Posterior vena cava (tissue), 2 donors: ENCODE measurements around the gene IL17RD. TPM values are rescaled to one million over a fixed set of nuclear protein-coding genes. Genes with fewer than 3 reads are reported as not detected.

Experiments used
- DNase-seq: peaks from one replicate; pipeline ENCODE4 v3.0.0-alpha.2; 2020; ENCODE audit warnings: low spot score
- intact Hi-C, 2 donors: fragments of 100-400 bp; cut with DNase I; formaldehyde crosslinking; loops; one replicate each; pipeline versions ENCODE4 v1.14.1 to v1.14.2; 2022 to 2023
- total RNA-seq, 2 donors: library from RNA; stranded (reverse); fragmentation: NEBNext Ultra II Directional; extraction: Animal tissue kit (Norgen Biotek cat#: 25700); gene quantifications; one replicate each; pipeline ENCODE4 v1.2.1, GENCODE V29; 2021
- donor health status: DM: yes; HTN: yes; CAD: no.
- donor health status: DM: yes; HTN: yes; CAD: no.

The IL17RD gene
- total RNA-seq, 2 donors from 2014 or later = 17.9 to 22.9 TPM

DNA sequence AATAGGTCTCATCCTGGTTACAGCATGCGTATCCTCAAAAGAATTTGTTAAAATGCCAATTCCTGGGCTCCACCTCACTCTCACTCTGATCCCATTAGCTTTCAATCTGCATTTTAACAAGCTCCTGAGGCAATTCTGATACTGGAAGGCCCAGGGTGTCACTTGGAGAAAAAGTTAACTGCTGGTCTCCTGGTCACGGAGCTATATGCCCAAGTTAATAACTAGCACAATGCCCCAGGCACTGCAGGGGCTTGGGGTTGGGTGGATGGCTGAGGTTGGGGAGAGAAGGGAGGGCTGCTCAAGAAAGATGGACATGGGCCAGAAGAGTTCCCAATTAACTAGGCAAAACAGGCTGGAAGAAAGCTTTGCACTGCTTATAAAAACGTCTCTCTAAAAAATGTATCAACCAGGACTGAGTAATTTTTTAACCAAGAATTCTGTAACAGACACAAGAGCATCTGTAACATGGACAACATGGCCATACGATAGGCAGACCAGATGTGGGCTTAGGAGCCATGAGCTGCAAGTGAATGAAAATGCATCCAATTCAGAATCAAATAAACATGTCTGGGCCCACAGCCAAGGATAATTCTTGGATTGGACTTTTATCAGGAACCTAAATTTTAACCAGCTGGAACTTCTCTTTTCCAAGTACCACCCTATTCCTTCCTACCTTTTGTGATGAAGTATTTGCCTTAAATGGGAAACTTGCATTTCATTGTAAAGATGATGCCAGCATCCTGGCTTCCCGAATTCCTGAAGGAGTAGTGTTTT lies 4.2 kb downstream of the IL17RD start:
- no peak for DNase-seq
- intact Hi-C loops = no loop called here

DNA sequence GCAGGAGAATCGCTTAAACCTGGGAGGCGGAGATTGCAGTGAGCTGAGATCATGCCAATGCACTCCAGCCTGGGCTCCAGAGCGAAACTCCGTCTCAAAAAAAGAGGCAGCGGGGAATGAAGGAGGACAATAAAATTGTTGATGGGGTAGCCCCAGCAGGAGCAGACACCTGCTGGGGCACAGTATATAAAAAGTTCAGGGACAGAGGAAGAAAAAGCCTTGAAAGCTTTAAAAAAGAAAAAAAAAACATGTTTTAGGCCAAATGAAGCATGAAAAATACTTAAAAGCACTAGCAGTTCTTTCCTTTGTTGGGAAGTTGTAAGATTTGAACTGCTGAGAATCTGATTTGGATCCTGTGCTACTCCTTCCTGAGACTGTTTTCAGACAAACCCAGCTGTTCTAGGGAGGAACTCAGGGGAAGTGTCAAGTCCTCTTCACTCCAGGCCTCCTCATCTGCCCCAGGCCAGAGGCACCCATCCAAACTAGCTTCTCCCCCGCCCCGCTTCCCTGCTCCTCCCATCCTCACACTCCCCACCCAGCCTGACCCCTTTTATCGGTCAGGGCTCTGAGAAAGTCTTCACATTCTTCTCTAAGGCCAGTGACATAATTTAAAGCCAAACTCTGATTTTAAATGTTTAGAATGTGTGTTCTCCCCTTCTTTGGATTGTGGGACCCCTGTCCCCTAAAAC lies 4.9 kb downstream of the IL17RD start:
- DNase-seq = no peak
- intact Hi-C loops = no loop called here

DNA sequence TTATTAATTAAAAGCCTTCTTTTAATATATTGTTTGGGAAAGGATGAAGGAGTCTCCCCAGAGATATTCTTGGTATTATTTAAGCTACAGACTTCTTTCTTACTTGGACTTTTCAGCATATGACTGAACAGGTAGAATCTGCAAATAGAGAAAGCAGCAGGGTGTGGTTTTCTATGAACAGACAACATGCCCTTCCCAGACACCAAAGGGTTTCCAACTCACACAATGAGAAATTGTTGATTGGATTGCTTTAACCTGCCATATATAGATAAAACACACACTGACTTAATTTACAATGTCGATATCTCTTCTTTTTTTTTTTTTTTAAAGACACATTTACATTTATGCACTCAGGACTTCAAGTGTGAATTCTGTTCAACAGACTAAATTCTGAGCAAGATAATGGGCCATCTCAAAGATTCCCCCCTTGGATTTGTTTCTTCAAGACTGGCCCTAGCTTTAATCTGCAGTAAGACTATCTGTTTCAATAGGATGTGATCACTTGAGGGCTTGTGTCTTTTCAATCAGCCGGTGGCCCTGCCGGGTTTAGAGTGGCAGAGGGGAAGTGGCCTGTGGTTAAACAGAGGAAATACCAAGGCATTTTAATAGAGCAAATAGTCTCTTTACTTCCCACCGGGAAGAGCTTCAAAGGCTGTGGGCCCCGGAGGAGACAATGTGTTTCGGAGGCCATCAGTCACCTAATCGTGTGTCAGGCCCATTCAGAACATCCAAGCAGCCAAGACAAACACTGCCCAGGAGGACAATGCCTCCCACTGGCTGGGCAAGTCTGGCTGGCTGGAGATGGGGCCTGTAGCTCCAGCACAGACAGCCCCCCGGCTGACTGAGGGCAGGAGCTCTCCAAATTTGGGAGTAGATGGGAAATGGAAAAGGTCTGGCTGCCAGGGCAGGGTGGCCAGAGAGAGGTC lies 6.1 kb downstream of the IL17RD start:
- no peak for DNase-seq
- intact Hi-C loops = no loop called here

DNA sequence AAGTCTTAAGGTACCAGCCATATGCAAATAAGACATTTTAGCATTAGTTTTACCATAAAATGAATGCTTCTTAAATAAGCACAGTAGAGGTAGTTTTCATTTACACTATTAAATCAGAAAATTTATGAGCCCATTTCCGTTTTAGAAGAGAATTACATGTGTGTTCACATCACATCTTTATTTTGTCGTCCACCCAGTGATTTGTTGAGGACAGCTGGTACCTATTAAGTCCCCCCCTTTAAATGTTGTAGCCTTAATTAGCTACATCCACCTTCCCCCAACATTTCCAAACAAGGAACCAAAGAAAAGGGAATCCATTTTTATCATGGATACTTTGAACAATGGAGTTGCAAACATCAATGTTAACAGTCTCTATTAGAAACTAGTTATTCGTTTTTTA lies 6.8 kb downstream of the IL17RD start:
- intact Hi-C loops = no loop called here
- DNase-seq = no peak

GRCh38 chr3:57157545-57157944 lies 7.6 kb downstream of the IL17RD start:
- intact Hi-C loops = no loop called here

GRCh38 chr3:57155310-57155643 lies 9.9 kb downstream of the IL17RD start:
- DNase-seq = no peak
- intact Hi-C loops = no loop called here

More at GRCh38 chr3:57157545-57157944, 7.6 kb downstream of the IL17RD start:
- DNase-seq = no peak

DNA sequence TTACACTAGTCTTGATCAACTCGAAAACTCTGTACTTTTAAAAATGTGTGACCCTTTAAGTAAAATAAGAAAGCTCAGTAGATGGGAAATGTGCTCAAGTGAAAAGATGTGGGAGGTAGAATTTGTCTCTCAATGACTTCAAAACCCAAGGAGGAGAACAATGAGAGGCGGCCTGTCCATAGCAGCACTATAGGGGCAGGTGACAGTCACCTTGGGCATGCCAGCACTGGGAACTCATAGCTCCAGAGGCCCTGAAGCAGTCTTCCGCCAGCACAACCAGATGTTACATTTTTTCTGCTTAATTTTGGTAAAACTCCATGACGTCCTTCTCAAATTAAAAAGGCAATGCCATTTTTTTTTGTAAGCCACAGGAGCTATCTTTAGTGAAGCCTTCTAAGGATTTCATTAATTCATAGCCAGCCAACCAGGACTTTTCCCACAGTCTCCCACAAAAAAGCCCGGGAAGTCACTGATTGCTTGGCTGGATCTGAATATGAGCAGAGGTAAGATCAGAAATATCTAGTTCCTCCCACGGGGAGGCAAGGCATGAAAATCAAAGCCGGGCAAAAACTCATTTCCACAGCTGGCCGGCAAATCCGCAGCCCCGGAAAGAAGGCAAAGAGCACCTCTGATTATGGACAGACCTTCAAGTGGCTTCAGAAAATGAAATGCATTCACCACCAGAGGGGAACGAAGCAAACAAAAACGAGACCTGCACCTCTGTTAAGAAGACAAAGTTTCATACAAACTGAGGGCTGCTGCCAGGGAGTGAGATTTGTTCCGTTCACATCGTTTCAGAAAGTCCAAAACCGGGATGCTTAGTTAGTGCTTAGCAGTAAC lies 10.5 kb downstream of the IL17RD start:
- intact Hi-C loops = no loop called here
- no peak for DNase-seq

GRCh38 chr3:57152151-57153143 lies 12.7 kb downstream of the IL17RD start:
- intact Hi-C loops = no loop called here
- DNase-seq = no peak

DNA sequence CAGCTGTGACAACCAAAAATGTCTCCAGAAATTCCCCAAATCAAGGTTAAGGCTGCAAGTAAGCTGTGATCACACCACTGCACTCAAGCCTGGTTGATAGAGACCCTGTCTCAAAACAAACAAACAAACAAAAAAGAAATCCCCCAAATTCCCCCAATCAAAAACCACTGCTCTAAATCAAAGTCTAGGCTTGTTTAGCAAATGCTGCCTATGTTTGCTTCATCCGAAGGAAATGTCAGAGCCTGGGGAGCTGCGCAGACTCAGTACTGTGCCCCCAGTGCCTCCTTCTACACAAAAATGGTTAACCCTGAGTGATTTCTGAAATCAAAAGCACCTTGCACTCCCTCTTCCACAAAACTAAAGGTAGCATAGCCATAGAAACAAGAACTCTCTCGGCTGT lies 13.4 kb downstream of the IL17RD start:
- no peak for DNase-seq
- intact Hi-C loops = no loop called here

- intact Hi-C loops = no loop called here
- DNase-seq = no peak
Measured at GRCh38 chr3:57151021-57151449, 14.1 kb downstream of the IL17RD start.

- intact Hi-C loops = no loop called here
- no peak for DNase-seq
Measured at GRCh38 chr3:57150113-57150581, 15.0 kb downstream of the IL17RD start.

- intact Hi-C loops = no loop called here
Measured at GRCh38 chr3:57147071-57147470, 18.1 kb downstream of the IL17RD start.

DNA sequence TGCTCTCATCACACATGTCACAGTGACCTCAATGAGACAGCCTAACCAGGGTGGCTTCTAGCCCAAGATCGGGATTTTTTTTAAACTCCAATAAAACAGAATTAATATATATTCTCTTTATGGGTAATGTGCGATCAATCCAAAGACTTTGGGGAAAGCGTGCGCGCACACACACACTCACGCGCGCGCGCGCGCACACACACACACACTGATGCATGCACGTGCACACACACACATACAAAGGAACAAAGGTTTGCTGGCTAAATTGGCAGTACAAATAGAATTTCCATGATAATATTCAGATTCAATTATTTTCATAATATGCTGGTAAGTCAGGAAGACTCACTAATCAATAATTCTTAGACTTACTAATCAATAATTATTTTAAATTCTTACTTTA lies 19.3 kb downstream of the IL17RD start:
- DNase-seq = no peak
- intact Hi-C loops = no loop called here

More at GRCh38 chr3:57147071-57147470, 18.1 kb downstream of the IL17RD start:
- DNase-seq = no peak

GRCh38 chr3:57144952-57145351 lies 20.2 kb downstream of the IL17RD start:
- DNase-seq = no peak
- intact Hi-C loops = no loop called here

GRCh38 chr3:57143886-57144459 lies 21.2 kb downstream of the IL17RD start:
- DNase-seq = no peak
- intact Hi-C loops = no loop called here

DNA sequence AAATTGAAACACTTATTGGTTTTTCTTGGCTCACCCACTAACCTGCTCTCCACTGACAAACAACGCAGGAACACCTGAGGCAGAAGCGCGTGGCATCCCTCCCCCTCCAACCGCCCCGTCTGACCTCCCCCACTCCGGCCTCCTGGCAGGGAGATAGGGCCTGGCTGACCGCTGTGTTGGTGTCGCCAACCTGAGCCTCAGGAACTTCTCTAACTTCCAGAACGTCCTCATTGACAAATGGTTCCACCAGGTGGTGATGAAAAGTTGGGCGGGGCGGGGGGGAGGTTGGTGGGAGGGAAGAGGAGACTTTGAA lies 22.8 kb downstream of the IL17RD start:
- no peak for DNase-seq
- intact Hi-C loops = no loop called here

DNA sequence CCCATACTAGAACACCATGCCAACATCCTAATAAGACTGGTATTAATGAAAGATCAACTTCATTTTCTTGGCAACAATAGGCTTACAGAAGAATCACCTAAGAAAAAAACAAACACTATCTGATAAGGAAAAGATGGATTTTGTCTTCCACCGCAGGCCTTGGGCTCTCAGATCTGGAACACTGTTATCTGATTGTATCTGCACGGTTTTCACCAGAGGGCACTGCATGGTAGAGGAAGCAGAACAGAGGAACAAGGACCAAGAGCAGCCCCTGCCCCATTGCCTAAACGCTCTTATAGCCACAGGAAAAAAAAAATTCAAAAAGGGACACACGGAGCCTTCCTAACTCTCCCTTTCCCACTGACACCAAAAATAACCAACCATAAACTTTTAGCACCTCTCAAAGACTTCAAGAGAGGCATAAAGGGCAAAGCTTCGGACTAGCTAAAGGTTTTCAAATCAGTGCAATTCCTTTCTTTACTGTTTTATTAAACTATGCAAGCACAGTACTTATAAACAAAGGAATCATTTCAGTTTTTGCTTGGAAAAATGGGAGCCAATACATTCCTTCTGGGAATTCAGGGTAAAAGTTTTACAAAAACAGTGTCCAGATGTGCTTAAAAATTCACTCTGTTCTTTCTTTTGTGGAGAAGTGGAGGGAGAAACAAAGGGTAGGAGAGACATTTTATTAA lies 23.3 kb downstream of the IL17RD start:
- no peak for DNase-seq
- intact Hi-C loops = no loop called here
